H1 (cell line): ENCODE measurements around the gene PGF. TPM values are rescaled to one million over a fixed set of nuclear protein-coding genes. Genes with fewer than 3 reads are reported as not detected.

ENCODE experiments used
- CTCF ChIA-PET: fragments of 300-600 bp; sonication (Branson Sonifier 250); formaldehyde crosslinking; loops from one replicate; lab custom pipeline; 2021; ENCODE audit not compliant: partially characterized antibody; lab: Charles Lee
- POLR2A ChIA-PET: fragments of 300-600 bp; sonication (Branson Sonifier 250); formaldehyde crosslinking; loops from one replicate; lab custom pipeline; 2021; ENCODE audit warnings: inconsistent platforms; ENCODE audit not compliant: partially characterized antibody; lab: Charles Lee
- DNase-seq, 2 experiments: peaks; one replicate each; pipeline versions ENCODE4 v3.0.0 to v3.0.0-alpha.2; 2010 to 2022; ENCODE audit warnings: low spot score in 2 of 2, low read depth in 1 of 2, mixed read lengths in 1 of 2
- FAIRE-seq: peaks from 2 replicates; lab custom pipeline; 2011; peaks lifted over from hg19 to GRCh38; lab: Jason Lieb, UNC
- H2AFZ ChIP-seq: 2 replicates; pipeline ENCODE4 v1.8.1; 2012; ENCODE audit warnings: low read length, inconsistent platforms
- H2AK5ac ChIP-seq: 2 replicates; pipeline ENCODE4 v1.6.1; 2013; ENCODE audit warnings: low read depth, low read length
- H2BK120ac ChIP-seq: replicated peaks from 2 replicates; pipeline ENCODE3; 2013; ENCODE audit warnings: low read depth, low read length, inconsistent platforms
- H2BK12ac ChIP-seq: 2 replicates; pipeline ENCODE4 v1.6.1; 2013; ENCODE audit warnings: low read depth, low read length
- H2BK15ac ChIP-seq: 2 replicates; pipeline ENCODE4 v1.6.1; 2013; ENCODE audit warnings: low read length
- H2BK20ac ChIP-seq: 2 replicates; pipeline ENCODE4 v1.6.1; 2013; ENCODE audit warnings: low read length
- H2BK5ac ChIP-seq: 2 replicates; pipeline ENCODE4 v1.6.1; 2013; ENCODE audit warnings: low read depth, low read length
- H3K14ac ChIP-seq: 2 replicates; pipeline ENCODE4 v1.6.1; 2013; ENCODE audit warnings: inconsistent platforms; ENCODE audit not compliant: insufficient read length
- H3K18ac ChIP-seq: 2 replicates; pipeline ENCODE4 v1.6.1; 2013; ENCODE audit warnings: low read length; ENCODE audit errors: extremely low read depth
- H3K23ac ChIP-seq: 2 replicates; pipeline ENCODE4 v1.6.1; 2013; ENCODE audit warnings: inconsistent platforms; ENCODE audit not compliant: insufficient read length
- H3K23me2 ChIP-seq: 2 replicates; pipeline ENCODE4 v1.6.1; 2013; ENCODE audit warnings: low read depth, low read length
- H3K27ac ChIP-seq: 2 replicates; pipeline ENCODE4 v1.6.1; 2011; ENCODE audit warnings: low read depth, low read length, inconsistent platforms
- H3K27me3 ChIP-seq, 4 experiments: replicated peaks in 1 of 4; 1 replicate in 1 of 4; 2 replicates in 3 of 4; pipeline versions ENCODE4 v1.6.1 to v1.8.1; 2011 to 2013; ENCODE audit warnings: low read length in 3 of 4, mild to moderate bottlenecking in 3 of 4, inconsistent platforms in 2 of 4, mixed read lengths in 2 of 4, moderate library complexity in 1 of 4; ENCODE audit not compliant: control insufficient read depth in 3 of 4, insufficient read depth in 3 of 4; ENCODE audit errors: extremely low read depth in 1 of 4
- H3K36me3 ChIP-seq, 4 experiments: 2 replicates each; pipeline versions ENCODE4 v1.6.1 to v1.8.1; 2011 to 2013; ENCODE audit warnings: mild to moderate bottlenecking in 4 of 4, low read length in 3 of 4, moderate library complexity in 2 of 4, control low read depth in 1 of 4, inconsistent platforms in 1 of 4; ENCODE audit not compliant: insufficient read depth in 4 of 4, control insufficient read depth in 2 of 4
- H3K4ac ChIP-seq: replicated peaks from 2 replicates; pipeline ENCODE3; 2013; ENCODE audit warnings: low read length, low read depth, mixed read lengths, inconsistent platforms; ENCODE audit not compliant: insufficient read length
- H3K4me1 ChIP-seq, 4 experiments: replicated peaks in 1 of 4; 1 replicate in 1 of 4; 2 replicates in 3 of 4; pipeline versions ENCODE4 v1.6.1 to v1.8.1; 2011 to 2013; ENCODE audit warnings: low read length in 3 of 4, inconsistent platforms in 2 of 4, mixed read lengths in 1 of 4; ENCODE audit not compliant: insufficient read depth in 4 of 4, control insufficient read depth in 3 of 4
- H3K4me2 ChIP-seq, 2 experiments: 2 replicates each; pipeline versions ENCODE4 v1.6.1 to v1.8.1; 2011 to 2013; ENCODE audit warnings: low read depth in 2 of 2, low read length in 2 of 2, control low read depth in 1 of 2, inconsistent platforms in 1 of 2, mild to moderate bottlenecking in 1 of 2; ENCODE audit not compliant: insufficient read depth in 1 of 2
- H3K4me3 ChIP-seq, 4 experiments: fragments of 200-600, 300-600 bp in 1 of 4; sonication (generic), shearing (Covaris generic), sonication (Bioruptor Twin) in 1 of 4; 2 replicates each; pipeline versions ENCODE4 v1.5.1 to v1.8.1; 2011 to 2016; ENCODE audit warnings: low read length in 4 of 4, low read depth in 3 of 4, control low read depth in 2 of 4, inconsistent platforms in 2 of 4, mild to moderate bottlenecking in 2 of 4, mixed read lengths in 1 of 4, moderate library complexity in 1 of 4; ENCODE audit not compliant: insufficient read depth in 2 of 4; ENCODE audit errors: extremely low read depth in 1 of 4
- H3K56ac ChIP-seq: replicated peaks from 2 replicates; pipeline ENCODE3; 2013; ENCODE audit warnings: low read depth, mild to moderate bottlenecking, mixed read lengths, low read length, inconsistent platforms; ENCODE audit not compliant: insufficient read length
- H3K79me1 ChIP-seq: 2 replicates; pipeline ENCODE4 v1.6.1; 2013; ENCODE audit warnings: low read depth, low read length, control low read depth
- H3K79me2 ChIP-seq, 2 experiments: 2 replicates each; pipeline versions ENCODE4 v1.6.1 to v1.8.1; 2012 to 2013; ENCODE audit warnings: low read length in 2 of 2, mild to moderate bottlenecking in 2 of 2, inconsistent platforms in 1 of 2; ENCODE audit not compliant: insufficient read depth in 2 of 2, control insufficient read depth in 1 of 2
- H3K9ac ChIP-seq, 4 experiments: replicated peaks in 1 of 4; 1 replicate in 1 of 4; 2 replicates in 3 of 4; pipeline versions ENCODE4 v1.6.1 to v1.8.1; 2011 to 2013; ENCODE audit warnings: low read depth in 3 of 4, low read length in 3 of 4, control low read depth in 2 of 4, mild to moderate bottlenecking in 2 of 4, moderate library complexity in 2 of 4, inconsistent platforms in 1 of 4; ENCODE audit errors: extremely low read depth in 1 of 4
- H3K9me3 ChIP-seq, 2 experiments: 2 replicates each; pipeline versions ENCODE4 v1.6.1 to v1.8.1; 2012 to 2013; ENCODE audit warnings: mild to moderate bottlenecking in 2 of 2, moderate library complexity in 2 of 2, control low read depth in 1 of 2, inconsistent platforms in 1 of 2, low read depth in 1 of 2, low read length in 1 of 2, mixed read lengths in 1 of 2; ENCODE audit not compliant: insufficient read depth in 2 of 2
- H4K20me1 ChIP-seq, 2 experiments: replicated peaks in 1 of 2; 2 replicates each; pipeline versions ENCODE3 to v1.8.1; 2011 to 2013; ENCODE audit warnings: inconsistent platforms in 2 of 2, low read length in 2 of 2, mild to moderate bottlenecking in 1 of 2; ENCODE audit not compliant: insufficient read depth in 2 of 2, control insufficient read depth in 1 of 2
- H4K5ac ChIP-seq: 2 replicates; pipeline ENCODE4 v1.6.1; 2013; ENCODE audit warnings: low read length, low read depth, mixed read lengths, inconsistent platforms; ENCODE audit not compliant: insufficient read length
- H4K8ac ChIP-seq: 2 replicates; pipeline ENCODE4 v1.8.0; 2013; ENCODE audit warnings: mild to moderate bottlenecking, moderate library complexity, low read length, inconsistent platforms; ENCODE audit not compliant: insufficient read depth; ENCODE audit errors: extremely low read depth
- H4K91ac ChIP-seq: replicated peaks from 2 replicates; pipeline ENCODE3; 2013; ENCODE audit warnings: low read length, mixed read lengths, inconsistent platforms; ENCODE audit not compliant: insufficient read length
- BCL11A ChIP-seq, 2 experiments: IDR thresholded peaks; one replicate each; pipeline ENCODE4 v1.6.1; 2011; ENCODE audit warnings: low read depth in 2 of 2, low read length in 2 of 2, mild to moderate bottlenecking in 2 of 2
- CBX8 ChIP-seq: fragments of 300-800, 300-1000 bp; sonication (generic); IDR thresholded peaks from 2 replicates; pipeline ENCODE4 v1.7.1; 2016; ENCODE audit warnings: low read depth, low read length, borderline replicate concordance
- GTF2F1 ChIP-seq: IDR thresholded peaks from 2 replicates; pipeline ENCODE4 v1.6.1; 2012; ENCODE audit warnings: low read depth, low read length, improper control_type of control experiment, borderline replicate concordance
- JUN ChIP-seq: IDR thresholded peaks from 2 replicates; pipeline ENCODE4 v1.6.1; 2011; ENCODE audit warnings: low read depth, mild to moderate bottlenecking, improper control_type of control experiment, low read length
- MAFK ChIP-seq: IDR thresholded peaks from 2 replicates; pipeline ENCODE4 v1.6.1; 2012; ENCODE audit warnings: low read depth, mild to moderate bottlenecking, improper control_type of control experiment, low read length
- NANOG ChIP-seq: IDR thresholded peaks from 2 replicates; pipeline ENCODE4 v1.6.1; 2011; ENCODE audit warnings: low read length, low read depth, mild to moderate bottlenecking, inconsistent platforms; ENCODE audit not compliant: insufficient read depth, poor library complexity, severe bottlenecking
- RAD21 ChIP-seq, 2 experiments: IDR thresholded peaks in 1 of 2; conservative IDR thresholded peaks in 1 of 2; 2 replicates each; pipeline ENCODE4 v1.6.1; 2011; ENCODE audit warnings: low read depth in 2 of 2, low read length in 2 of 2, improper control_type of control experiment in 1 of 2, inconsistent platforms in 1 of 2, mild to moderate bottlenecking in 1 of 2, moderate library complexity in 1 of 2
- ZNF274 ChIP-seq: IDR thresholded peaks from 2 replicates; pipeline ENCODE4 v1.7.0; 2012; ENCODE audit warnings: low read length, borderline replicate concordance; ENCODE audit errors: extremely low read depth
- WGBS, 2 experiments: shearing (Covaris generic) in 1 of 2; methylation state at CpG; one replicate each; pipeline versions ENCODE4 v1.1.6 to v1.1.7; 2013 to 2015; ENCODE audit warnings: low lambda C conversion rate in 2 of 2, mixed read lengths in 2 of 2, inconsistent platforms in 1 of 2, low coverage in 1 of 2, missing lambda C conversion rate in 1 of 2; ENCODE audit not compliant: insufficient replicate concordance in 2 of 2, insufficient coverage in 1 of 2, insufficient read length in 1 of 2; ENCODE audit errors: extremely low coverage in 1 of 2, missing lambda C conversion rate in 1 of 2; 5-methylcytosine and 5-hydroxymethylcytosine counted together
- polyA plus RNA-seq, 7 experiments: library from polyadenylated mRNA; depleted of rRNA in 3 of 7; stranded (reverse) in 5 of 7; unstranded in 2 of 7; fragments of >200 nt in 5 of 7; fragments of 200-250 nt in 2 of 7; gene quantifications; 1 replicate in 5 of 7; 2 replicates in 1 of 7; 4 replicates in 1 of 7; pipeline versions ENCODE4 v1.2.1 to v1.2.3, GENCODE V29; 2011 to 2013; ENCODE audit warnings: missing spikeins in 2 of 7, mixed read lengths in 2 of 7
- total RNA-seq: library from RNA; stranded (reverse); fragmentation: NEBNext Ultra II Directional; extraction: Animal tissue kit (Norgen Biotek cat#: 25700); gene quantifications from 2 replicates; pipeline ENCODE4 v1.2.1, GENCODE V29; 2021
- TF ChIP-seq, protein P1 (sequence below), 3 experiments: IDR thresholded peaks; 1 replicate in 2 of 3; 2 replicates in 1 of 3; pipeline versions ENCODE4 v1.5.1 to v1.6.1; 2011; ENCODE audit warnings: low read length in 3 of 3, mild to moderate bottlenecking in 3 of 3, inconsistent platforms in 2 of 3, low read depth in 1 of 3, moderate library complexity in 1 of 3; ENCODE audit not compliant: insufficient read depth in 1 of 3; ENCODE audit errors: control extremely low read depth in 1 of 3
- TF ChIP-seq, protein P2 (sequence below): IDR thresholded peaks from 2 replicates; pipeline ENCODE4 v1.6.1; 2012; ENCODE audit warnings: inconsistent platforms

PGF gene
- total and polyA plus RNA-seq, 2 of the 8 experiments (the other 6 are each of a cell fraction or from before 2014, with no cell fraction given): 2.1 to 4.1 TPM

DNA sequence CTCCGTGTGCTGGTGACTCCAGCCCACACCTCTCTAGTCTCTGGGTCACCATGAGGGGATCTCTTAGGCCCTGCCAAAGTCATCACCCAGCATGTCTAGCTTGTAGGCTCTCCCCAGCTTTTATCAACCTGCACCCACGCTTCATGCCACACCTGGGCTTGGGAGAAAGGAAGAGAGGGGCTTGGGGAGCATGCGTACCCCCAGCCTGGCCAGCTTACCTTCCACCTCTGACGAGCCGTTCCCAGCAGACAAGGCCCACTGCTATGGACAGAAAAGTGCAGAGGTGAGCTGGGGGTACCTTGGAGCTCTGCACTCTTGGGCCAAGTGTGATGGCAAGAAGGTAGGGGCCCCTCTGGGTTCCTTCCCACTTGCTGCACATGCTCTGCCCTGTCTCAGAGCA lies 1.7 kb downstream of the PGF start:
- Histone ChIP-seq H4K20me1 (no peaks in the 10 kb centered on the region), H3K23me2 (peaks cover 11% of the 10 kb centered on the region), H3K9ac (no peak overlapping the region), H3K27me3 (peaks cover 0 to 13% (median 12%) of the 10 kb centered on the region in 4 experiments; a peak in 5 of 7 replicates), H3K23ac (no peak overlapping the region), H2BK20ac (no peak overlapping the region), H3K9me3 (no peaks in the 10 kb centered on the region), H2BK15ac (0 out of 2 replicates have a peak overlapping the region, but pooled peaks have one; percentile 18), H3K4me1 (peaks cover 2 to 30% (median 15%) of the 10 kb centered on the region in 4 experiments), H2BK120ac (no peak overlapping the region), H3K4me2 (no peak overlapping the region), H4K8ac (no peak overlapping the region), H2AFZ (no peak overlapping the region), H3K56ac (no peak overlapping the region), H4K91ac (peak overlapping the region; percentile 34), H4K5ac (no peak overlapping the region), H3K4ac (peak overlapping the region; percentile 21), H3K27ac (no peak overlapping the region), H3K18ac (no peak overlapping the region), H3K79me2 (no peaks in the 10 kb centered on the region), H2BK12ac (no peak overlapping the region), H3K36me3 (no peaks in the 10 kb centered on the region), H3K14ac (no peak overlapping the region), H2BK5ac (peak overlapping the region; percentile 35; the same call in 1 of the 2 replicates), H3K79me1 (no peaks in the 10 kb centered on the region), H3K4me3 (no peak overlapping the region), H2AK5ac (0 out of 2 replicates have a peak overlapping the region, but pooled peaks have one; percentile 39)
- 89% methylated on average over 5 of the region's 5 CpGs; no CpG with 5 or more reads in 1 of the 2 experiments for WGBS, 2 experiments
- FAIRE-seq: no peak
- ChIA-PET POLR2A (interaction anchor here (0.6 to 3.2 kb wide), 9 partner anchors 10 to 116 kb away, joined by 3 to 17 read pairs (median 3); partner anchors contain the start of gene ZC2HC1C), CTCF (interaction anchor here (0.6 to 5.3 kb wide), 10 partner anchors 8 to 135 kb away, joined by 3 to 37 read pairs (median 6); no protein-coding TSS in a partner anchor)
- no peak for DNase-seq
- TF ChIP-seq NANOG (no peak), BCL11A (IDR thresholded peaks at IDR 0.05; ENCODE audit: low read depth in 2 of 2, low read length in 2 of 2) (no peak), RAD21 (IDR thresholded peaks at IDR 0.05 in 1 of 2, conservative IDR thresholded peaks at IDR 0.05 in 1 of 2; ENCODE audit: low read depth in 2 of 2, low read length in 2 of 2) (no peak), ZNF274 (no peak), JUN (no peak), GTF2F1 (no peak), CBX8 (no peak), MAFK (no peak)
- TF ChIP-seq, protein P1, sequence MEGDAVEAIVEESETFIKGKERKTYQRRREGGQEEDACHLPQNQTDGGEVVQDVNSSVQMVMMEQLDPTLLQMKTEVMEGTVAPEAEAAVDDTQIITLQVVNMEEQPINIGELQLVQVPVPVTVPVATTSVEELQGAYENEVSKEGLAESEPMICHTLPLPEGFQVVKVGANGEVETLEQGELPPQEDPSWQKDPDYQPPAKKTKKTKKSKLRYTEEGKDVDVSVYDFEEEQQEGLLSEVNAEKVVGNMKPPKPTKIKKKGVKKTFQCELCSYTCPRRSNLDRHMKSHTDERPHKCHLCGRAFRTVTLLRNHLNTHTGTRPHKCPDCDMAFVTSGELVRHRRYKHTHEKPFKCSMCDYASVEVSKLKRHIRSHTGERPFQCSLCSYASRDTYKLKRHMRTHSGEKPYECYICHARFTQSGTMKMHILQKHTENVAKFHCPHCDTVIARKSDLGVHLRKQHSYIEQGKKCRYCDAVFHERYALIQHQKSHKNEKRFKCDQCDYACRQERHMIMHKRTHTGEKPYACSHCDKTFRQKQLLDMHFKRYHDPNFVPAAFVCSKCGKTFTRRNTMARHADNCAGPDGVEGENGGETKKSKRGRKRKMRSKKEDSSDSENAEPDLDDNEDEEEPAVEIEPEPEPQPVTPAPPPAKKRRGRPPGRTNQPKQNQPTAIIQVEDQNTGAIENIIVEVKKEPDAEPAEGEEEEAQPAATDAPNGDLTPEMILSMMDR (IDR thresholded peaks at IDR 0.05; ENCODE audit: control extremely low read depth in 1 of 3, insufficient read depth in 1 of 3, low read depth in 1 of 3, low read length in 3 of 3): no peak
- TF ChIP-seq, protein P2, sequence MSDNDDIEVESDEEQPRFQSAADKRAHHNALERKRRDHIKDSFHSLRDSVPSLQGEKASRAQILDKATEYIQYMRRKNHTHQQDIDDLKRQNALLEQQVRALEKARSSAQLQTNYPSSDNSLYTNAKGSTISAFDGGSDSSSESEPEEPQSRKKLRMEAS: no peak
